GM18517 (cell line): Measurements from ENCODE around the gene TCP1.
"Not testable (repeated sequence)": the region's sequence is repeated elsewhere in the genome, so short reads cannot be mapped to it uniquely, and the experiment has no call there.

Experiments
- ATAC-seq: cut with Tn5 transposase; IDR thresholded peaks from one replicate; pipeline ENCODE4 v1.9.1; 2021; ENCODE audit warnings: mild to moderate bottlenecking, moderate library complexity; ENCODE audit not compliant: unreplicated experiment

Gene TCP1

DNA sequence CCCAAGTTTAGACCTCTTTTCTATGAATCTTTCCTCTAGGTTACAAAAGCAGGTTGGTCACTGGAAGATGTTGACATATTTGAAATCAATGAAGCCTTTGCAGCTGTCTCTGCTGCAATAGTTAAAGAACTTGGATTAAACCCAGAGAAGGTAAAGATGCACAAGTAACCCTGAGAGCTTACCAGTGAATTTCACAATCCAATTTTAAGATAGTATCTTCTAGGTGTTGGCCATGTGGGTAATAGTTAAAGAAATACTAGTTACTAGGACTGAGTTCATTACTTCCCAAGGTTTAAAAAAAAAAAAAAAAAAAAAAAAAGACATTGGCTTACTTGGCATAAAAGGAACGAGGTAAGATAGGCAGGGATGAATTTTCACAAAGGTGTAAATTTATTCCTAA lies 11.3 kb downstream of the TCP1 start:
- no peak for ATAC-seq

DNA sequence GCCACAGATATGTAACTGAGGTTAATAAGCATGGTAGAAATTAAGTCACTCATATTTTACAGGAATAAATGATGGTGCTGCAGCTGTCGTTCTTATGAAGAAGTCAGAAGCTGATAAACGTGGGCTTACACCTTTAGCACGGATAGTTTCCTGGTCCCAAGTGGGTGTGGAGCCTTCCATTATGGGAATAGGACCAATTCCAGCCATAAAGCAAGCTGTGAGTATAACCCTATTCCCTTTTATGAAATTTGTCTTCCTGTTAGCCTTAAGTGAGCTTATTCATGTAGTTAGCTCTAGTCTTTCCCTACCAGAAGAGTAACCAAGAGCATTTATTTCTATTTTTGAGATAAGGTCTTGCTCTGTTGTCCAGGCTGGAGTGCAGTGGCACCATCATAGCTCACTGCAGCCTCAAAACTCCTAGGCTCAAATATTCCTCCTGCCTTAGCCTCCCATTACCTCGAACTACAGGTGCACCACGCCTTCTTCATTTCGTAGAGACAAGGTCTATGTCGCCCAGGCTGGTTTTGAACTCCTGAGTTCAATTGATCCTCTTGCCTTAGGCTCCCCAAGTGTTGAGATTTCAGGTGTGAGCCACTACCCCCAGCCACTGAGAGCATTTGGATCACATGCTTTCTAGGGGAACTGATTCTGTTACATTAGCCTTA lies 12.0 kb downstream of the TCP1 start:
- ATAC-seq, result no peak

DNA sequence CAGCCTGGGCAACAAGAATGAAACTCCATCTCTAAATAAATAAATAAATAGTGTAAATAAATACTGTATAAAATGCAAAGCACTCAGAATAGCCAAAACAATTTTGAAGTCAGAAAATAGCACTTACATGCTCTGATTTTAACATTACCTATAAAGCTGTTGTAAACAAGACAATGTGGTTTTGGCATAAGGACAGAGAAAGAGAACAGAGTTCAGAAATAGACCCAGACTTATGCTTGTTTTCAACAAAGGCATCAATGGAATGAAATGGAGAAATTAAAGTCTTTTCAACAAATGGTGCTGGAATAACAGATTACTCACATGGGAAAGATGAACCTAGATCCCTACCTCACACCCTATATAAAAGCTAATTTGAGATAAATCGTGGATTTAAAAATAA lies 17.2 kb downstream of the TCP1 start:
- ATAC-seq, result no peak

DNA sequence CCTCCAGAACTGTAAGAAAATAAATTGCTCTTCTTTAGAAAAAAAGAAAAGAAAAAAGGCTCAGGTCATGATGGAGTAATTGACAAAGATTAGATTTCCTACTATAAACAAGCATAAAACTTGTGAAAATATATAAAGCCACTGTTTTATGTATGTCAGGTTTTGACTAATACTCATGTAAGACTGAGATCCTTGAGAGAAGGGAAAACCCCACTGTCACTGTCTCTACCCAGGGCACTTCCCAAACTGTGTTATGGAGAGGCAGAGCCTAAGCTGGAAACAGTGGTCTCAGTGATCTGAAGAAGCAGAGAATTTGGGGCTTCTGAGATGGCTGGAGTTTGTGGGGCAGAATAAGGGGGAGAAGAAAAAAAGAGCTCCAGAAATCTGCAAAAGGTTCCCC lies 19.9 kb downstream of the TCP1 start:
- no peak for ATAC-seq

DNA sequence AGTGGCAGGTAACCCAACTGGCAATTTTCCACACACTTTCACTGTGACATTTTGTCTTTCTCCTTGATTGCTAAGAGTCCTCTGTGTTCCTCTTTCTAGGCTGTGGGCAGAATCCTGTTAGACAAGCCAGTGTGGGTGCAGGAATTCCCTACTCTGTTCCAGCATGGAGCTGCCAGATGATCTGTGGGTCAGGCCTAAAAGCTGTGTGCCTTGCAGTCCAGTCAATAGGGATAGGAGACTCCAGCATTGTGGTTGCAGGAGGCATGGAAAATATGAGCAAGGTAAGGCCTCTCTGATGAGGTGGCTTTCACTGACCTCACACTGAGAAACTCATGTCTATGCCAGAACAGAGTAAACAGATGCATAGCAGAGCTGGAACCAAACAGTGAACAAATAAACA lies 22.5 kb downstream of the TCP1 start:
- ATAC-seq, result no peak

DNA sequence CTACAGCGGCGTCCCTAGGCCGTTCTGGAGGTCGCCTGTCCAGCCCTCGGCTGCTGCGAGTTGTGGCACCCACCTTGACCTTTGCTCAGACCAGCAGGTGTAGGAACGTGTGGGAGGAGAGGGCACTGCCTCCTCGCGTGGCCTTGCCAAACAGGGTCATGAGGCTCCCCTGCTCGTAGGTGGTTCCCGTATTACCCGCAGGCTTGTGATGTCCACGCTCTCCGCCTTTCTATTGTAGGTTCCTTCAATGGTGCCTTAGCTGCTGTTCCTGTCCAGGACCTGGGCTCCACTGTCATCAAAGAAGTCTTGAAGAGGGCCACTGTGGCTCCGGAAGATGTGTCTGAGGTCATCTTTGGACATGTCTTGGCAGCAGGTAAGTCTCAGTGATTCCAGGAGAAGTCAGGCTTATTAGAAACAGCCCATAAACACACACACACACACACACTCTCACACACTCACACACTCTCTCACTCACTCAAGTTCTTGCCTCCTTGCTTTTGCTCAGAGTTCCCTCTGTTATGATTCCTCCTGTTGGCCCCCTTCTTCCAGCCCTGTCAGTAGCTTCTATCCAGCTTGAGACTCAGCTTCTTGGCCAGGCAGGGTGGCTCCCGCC lies 26.6 kb downstream of the TCP1 start:
- ATAC-seq, result peak; percentile 6

DNA sequence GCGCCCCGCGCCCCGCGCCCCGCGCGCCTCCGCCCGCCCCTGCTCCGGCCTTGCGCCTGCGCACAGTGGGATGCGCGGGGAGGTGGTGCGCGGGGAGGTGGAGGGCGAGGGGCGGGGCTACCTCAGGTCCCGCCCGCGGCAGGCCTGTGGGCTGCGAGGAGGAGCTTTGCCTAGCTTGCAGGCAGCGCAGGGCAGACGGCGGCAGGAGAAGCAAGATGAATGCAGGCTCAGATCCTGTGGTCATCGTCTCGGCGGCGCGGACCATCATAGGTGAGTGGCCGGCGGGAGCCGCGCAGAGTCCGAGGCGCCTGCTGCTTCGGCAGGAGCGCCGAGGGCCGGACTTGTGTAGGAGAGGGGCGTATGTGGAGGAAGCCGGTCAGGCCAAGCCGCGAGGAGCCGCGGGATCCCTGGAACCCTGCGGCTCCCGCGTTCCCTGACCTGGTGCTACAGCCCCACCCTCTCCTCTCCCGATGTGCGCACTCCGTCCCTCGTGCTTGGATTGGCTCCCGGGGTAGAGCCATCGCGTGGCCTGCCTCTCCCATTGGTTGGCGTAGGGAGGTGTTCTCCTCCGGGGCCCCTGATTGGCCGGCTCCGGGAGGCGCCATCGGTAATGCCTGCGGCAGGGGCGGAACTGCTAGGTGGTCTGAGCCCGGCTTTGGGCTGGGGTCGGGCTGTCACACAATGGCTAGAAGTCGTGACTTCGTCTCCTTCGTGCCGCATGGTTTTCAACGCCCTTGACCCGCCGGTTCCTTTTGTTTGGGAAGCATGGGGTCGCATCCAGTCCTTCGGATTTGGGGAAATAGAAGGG lies 27.3 kb downstream of the TCP1 start, which contains the start of gene ACAT2:
ACAT2 (plus strand) TSS at position 173 of the 808 bp plus-strand sequence; CDS start at position 216, 43 bp downstream.
- ATAC-seq, result peak; percentile 96

DNA sequence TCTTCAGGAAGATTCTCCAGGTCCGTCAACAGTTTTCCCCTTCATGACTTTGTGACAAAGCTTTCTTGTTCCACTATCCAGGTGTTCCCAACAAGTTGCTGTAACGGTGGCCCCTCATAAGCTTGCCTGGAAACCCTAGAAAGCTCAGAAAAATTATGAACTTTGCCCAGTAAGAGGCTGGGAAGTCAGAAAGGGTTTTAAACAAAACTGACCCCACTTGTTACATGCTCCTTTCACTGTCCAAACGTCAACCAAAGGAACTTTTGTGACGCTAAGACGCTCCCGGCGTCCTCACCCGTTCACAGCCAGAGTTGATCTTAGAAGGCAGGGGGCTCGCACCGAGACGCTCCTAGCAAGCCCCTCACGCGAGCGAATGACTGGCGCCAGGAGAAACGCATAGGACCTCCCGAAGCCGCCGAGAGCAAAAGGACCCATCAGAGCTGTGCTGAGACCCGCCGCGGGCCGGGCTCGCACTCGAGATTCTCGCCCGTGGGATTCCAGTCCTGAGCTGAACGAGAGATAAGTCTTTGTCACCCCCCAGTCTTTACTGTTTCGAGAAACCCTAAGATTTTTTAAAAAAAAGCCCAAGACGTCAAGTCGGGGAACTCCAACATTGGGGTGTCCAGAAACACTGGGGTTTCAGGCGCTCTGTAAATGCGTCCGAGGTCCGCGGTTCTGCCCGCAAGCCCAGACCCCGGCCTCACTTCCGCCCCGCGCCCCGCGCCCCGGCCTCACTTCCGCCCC lies 28.1 kb downstream of the TCP1 start:
- ATAC-seq, result no peak

DNA sequence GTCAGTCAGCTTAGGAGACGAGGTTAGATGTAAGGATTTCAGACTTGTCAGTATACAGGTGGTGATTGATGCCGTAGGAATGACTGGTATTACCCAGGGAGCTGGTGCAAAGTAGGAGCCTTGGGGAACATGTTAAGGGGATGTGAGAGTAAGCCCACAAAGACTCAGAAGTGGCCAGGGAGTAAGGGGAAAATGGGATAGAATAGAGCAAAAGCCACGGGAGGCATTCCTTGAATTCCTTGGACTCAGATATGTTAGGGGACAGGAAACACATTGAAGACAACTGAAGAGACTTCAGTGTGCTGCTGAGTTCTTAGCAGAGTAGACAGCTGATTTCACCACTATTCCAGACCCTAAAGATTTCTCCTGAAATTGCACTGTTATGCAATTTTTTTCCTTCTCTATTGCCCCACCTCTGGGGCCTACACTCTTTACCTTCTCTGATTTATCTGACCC lies 28.8 kb downstream of the TCP1 start:
- no peak for ATAC-seq

DNA sequence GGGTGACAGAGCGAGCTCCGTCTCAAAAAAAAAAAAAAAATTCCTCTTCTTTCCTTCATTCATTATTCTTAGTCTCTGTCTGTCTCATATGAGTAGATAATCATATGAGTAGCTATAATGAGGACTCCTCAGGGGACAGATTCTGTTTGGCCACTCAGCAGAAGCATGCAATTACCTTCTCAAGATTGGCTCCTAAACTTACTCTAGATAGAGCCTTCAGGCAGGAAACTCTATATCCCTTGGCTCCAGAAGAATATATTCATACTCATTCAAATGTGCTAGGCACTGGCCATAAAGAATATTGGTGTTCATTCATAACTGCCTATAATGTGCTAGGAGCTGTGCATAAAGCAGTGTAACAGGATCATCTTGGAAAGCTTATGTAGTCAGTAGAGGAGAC lies 29.8 kb downstream of the TCP1 start:
- ATAC-seq, result no peak

DNA sequence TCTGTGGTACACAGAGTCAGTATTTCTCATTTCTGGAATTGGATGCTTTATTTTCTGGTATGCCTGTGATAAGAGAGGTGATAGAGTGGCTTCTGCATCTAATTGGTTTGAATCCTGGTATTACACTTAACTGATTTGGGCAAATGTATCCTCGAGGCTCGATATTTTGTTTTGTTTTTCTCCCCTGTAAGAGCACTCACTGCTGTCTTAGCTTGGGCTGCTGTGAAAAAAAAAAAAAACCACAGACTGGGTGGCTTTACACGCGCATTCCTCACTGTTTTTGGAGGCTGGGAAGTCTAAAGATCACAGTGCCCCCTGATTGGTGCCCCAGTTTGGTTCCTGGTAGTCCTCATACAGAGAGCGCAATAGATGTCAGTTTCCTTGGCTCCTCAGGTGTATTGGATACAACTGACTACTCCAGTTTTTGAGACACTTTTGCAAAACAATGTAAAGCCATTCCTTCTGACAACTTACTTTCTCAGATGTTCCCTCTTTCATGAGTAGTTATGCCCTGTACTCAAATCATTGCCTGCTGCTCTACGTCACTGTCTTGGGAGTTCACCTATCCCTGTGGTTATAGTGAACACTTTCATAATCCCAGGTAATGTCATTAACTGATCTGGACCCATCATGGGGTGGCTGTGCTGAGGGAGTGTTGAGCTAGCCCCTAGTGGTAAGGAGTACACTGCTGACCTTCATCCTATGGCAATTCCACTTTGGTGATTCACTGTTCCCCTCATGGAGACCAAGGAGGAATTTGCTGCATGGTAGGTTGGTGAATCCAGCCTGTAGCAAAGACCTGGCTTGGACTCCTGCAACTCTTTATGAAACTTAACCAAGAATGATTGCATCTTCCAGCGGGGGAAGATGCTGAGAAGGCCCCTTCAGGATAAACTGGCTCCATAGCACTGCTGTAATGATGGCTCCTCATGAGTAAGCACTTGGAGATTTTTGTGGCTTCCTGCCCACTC lies 31.1 kb downstream of the TCP1 start:
- no peak for ATAC-seq

DNA sequence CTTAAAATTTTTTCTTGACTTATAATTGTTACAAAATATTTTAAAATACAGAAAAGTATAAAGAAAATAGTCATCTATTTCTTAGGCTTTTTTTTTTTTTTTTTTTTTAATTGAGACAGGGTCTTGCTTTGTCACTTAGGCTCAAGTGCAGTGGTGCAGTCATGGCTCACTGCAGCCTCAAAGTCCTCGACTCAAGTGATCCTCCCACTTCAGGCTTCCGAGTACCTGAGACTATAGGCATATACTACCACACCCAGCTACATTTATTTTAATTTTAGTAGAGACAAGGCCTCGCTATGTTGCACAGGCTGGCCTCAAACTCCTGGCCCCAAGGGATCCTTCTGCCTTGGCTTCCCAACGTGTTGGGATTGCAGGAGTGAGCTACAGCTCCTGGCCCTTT lies 32.9 kb downstream of the TCP1 start:
- ATAC-seq, result no peak

DNA sequence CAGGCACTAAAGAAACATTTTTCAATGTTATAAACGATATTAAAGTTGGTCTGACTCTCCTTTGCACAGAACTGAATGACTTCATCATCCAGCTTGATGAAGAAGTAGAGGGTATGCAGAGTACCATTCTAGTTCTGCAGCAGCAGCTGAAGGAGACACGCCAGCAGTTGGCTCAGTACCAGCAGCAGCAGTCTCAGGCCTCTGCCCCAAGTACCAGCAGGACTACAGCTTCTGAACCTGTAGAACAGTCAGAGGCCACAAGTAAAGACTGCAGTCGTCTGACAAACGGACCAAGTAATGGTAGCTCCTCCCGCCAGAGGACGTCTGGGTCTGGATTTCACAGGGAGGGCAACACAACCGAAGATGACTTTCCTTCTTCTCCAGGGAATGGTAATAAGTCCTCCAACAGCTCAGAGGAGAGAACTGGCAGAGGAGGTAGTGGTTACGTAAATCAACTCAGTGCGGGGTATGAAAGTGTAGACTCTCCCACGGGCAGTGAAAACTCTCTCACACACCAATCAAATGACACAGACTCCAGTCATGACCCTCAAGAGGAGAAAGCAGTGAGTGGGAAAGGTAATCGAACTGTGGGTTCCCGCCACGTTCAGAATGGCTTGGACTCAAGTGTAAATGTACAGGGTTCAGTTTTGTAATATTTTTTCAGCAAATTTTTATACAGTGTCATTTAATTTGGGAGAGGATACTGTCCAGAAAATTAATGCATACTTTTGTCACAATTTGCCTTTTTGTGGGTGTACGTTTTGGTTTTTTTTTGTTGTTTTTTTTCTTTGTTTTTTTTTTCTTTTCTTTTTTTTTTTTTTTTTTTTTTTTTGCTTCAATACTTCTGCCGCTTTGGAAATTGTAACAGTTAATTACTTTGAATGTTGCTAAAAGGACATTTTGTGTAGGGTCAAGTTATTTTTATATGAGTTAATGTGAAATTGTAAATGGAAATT lies 34.2 kb downstream of the TCP1 start:
- ATAC-seq, result no peak

DNA sequence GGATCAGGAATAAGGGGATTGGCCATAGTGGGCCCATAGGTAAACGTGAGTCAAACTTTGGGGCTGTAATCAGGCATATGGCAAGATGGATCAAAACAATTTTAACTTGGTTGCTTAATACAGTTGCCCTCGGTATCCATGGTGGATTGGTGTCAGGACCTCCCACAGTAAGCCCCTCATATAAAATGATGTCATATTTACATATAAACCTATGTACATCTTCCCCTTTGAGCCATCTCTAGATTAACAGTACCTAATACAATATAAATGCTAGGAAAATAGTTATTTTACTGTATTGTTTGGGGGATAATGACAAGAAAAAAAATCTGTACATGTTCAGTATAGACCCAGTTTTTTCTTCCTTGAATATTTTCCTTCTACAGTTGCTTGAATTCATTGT lies 35.0 kb downstream of the TCP1 start:
- no peak for ATAC-seq

DNA sequence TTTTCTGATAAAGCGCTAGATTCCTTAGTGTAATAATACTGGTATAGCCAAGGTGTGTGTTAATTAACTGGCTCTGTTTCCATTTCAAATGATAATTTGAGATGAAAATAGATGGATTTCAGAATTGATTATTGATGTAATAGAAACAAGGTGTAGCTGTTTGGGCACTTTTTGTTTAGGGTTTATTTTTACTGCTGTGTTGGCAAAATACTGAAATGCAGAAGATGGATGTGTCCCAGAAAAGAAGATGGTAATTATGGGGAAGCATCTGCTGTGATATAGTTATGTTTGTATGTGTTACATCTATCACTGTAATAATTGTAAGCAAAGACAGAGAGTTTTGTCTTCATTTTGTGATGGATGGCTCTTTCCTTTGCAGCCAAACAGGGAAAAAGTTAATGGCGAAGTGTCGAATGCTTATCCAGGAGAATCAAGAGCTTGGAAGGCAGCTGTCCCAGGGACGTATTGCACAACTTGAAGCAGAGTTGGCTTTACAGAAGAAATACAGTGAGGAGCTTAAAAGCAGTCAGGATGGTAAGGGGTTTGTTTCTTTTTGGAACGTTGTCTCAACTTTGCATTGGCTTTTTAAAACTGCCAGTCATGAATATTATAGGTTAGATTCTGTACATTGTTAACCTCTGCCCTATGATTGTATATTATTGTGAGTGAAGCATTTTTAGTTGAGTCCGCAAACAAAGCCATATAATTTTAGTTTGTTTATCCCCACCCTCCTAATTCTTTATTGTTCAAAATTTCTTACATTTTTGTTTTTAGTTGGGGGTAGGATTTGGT lies 36.1 kb downstream of the TCP1 start:
- no peak for ATAC-seq

DNA sequence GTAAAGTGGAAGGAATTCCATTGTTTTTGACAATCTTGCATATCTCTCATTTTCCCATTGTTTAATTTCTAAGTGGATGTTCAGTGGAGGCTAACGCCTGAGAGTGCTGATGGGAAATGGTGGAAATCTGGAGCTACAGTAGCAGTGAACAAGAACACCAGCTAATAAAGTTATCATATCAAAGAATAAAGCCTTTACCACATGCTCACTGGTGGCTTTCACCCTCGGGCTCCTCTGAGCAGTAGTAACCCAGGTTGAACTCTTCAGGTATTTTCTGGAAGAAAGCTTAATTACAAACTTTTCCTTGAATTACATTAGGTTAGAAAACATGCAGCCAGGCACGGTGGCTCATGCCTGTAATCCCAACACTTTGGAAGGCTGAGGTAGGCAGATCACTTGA lies 38.0 kb downstream of the TCP1 start:
- no peak for ATAC-seq

DNA sequence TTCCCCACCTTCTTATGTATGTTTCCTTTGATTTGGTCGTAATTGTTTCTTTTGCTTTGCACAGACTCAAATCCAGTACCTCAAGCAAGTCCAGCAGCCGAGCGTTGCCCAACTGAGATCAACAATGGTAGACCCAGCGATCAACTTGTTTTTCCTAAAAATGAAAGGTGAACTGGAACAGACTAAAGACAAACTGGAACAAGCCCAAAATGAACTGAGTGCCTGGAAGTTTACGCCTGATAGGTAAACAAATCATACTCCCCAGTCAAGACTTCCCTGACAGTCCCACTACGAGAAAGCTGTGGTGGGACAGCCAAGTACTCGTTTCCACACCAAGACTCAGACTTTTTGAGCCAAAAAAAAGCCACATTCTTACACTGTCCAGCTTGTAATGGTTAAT lies 41.3 kb downstream of the TCP1 start:
- not testable (repeated sequence) for ATAC-seq

DNA sequence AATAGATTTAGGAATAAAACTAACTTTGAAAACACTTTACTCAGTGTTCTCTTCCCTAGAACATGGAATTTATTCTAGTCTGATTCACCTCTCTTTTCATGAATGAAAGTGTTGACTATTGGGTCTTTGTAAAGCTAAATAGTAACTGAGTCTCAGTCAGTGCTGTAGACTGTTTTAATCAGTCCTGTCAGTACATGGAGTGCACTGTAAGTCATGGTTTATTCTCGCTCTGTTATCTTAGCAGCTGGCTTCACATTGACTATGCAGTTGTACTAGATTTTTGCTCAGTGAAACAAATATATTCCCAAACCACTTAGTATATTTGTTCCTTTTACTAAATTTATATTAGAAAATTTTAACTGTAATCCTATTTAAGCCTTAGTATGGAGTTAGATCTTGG lies 42.6 kb downstream of the TCP1 start:
- no peak for ATAC-seq
